ENCODE measurements around the gene NDE1. TPM values are rescaled to one million over a fixed set of nuclear protein-coding genes. Genes with fewer than 3 reads are reported as not detected.

The NDE1 gene
- total and polyA plus RNA-seq, 8 donors = 37.1 to 71.7 (median 50.7) TPM

DNA sequence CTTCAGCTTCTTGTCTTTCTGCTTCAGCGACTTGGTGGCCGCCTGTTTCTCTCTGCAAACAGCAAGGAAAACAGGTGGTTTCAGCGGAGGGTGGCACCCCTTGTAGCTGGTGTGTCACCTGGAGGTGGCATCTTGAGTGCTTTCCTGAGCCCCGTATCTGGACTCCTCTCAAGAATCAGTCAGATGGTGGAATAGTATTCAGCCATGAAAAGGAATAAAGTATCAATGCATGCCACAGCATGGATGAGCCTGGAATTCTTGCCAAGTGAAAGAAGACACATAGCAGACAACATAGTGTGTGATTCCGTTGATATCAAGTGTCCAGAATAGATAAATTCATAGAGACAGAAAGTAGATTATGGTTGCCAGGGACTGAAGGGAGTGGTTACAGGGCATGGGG, 65.2 kb downstream of the NDE1 start:
- ATAC-seq (no peak), DNase-seq (no peak)
- TF ChIP-seq, protein P1, sequence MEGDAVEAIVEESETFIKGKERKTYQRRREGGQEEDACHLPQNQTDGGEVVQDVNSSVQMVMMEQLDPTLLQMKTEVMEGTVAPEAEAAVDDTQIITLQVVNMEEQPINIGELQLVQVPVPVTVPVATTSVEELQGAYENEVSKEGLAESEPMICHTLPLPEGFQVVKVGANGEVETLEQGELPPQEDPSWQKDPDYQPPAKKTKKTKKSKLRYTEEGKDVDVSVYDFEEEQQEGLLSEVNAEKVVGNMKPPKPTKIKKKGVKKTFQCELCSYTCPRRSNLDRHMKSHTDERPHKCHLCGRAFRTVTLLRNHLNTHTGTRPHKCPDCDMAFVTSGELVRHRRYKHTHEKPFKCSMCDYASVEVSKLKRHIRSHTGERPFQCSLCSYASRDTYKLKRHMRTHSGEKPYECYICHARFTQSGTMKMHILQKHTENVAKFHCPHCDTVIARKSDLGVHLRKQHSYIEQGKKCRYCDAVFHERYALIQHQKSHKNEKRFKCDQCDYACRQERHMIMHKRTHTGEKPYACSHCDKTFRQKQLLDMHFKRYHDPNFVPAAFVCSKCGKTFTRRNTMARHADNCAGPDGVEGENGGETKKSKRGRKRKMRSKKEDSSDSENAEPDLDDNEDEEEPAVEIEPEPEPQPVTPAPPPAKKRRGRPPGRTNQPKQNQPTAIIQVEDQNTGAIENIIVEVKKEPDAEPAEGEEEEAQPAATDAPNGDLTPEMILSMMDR (IDR thresholded peaks at IDR 0.05) = no peak
- Histone ChIP-seq H3K4me3 (no peak overlapping the region), H3K27ac (no peak overlapping the region), H3K27me3 (no peaks in the 10 kb centered on the region), H3K36me3 (peaks cover 0 to 60% of the 10 kb centered on the region in 2 donors), H3K9me3 (no peaks in the 10 kb centered on the region), H3K4me1 (no peaks in the 10 kb centered on the region)
- intact Hi-C loops (cut with DNase I) = no loop called here

DNA sequence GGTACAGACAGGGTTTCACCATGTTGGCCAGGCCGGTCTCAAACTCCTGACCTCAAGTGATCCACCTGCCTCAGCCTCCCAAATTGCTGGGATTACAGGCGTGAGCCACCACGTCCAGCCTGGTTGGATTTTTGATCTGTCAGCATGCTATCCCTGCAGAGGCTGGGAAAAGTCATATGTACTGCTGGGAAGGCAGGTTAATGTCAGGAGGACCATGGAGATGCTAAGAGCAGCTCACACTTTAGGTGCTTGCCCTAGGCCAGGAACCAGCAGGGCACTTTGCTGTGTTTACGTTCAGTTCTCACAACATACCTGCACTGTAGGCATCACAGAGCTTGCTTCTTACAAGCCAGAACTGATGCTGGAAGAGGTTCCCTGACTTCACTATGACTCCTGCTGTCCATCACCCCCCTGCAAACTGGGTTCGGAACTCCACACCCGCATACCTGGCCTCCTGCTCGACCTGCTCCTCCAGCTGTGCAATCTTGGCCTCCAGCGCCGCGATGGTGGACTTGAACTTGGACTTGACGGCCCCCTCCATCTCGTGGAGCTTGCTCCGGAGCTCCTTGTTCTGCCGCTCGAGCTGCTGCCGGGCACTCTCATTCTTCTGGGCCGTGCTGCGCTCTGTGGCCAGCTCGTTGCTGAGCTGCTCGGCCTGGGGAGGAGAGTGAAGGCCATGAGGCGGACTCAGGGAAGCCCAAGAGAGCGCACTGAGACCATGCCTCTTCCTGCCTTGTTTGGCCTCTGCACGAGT, 66.8 kb downstream of the NDE1 start:
- Histone ChIP-seq H3K4me3 (no peak overlapping the region), H3K9me3 (no peaks in the 10 kb centered on the region), H3K36me3 (peaks cover 0 to 75% of the 10 kb centered on the region in 2 donors), H3K27ac (no peak overlapping the region), H3K4me1 (no peaks in the 10 kb centered on the region), H3K27me3 (no peaks in the 10 kb centered on the region)
- intact Hi-C loops (cut with DNase I) = no loop called here
- TF ChIP-seq, protein P1 (IDR thresholded peaks at IDR 0.05) = no peak
- ATAC-seq (no peak), DNase-seq (peak in 1 of 4 donors; percentile 70)

DNA sequence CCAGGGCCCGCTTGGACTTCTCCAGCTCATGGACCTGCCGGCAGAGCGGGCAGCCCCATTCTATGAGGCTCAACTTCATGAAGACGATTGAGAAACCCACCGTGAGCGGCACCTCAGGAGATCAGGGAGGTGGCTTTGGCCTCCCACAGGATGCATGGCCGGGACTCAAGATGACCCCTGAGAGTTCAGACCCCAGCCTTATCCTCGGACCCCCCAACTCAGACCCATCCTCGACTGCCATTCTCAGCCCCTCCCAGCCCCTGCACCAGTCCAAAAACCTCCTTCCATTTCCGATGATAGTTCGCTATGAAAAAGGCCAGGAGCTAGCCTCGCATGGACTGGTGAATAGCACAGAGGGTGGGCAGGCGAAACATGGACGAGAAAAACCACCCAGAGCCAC, 71.0 kb downstream of the NDE1 start:
- no peaks in the 10 kb centered on the region for H3K9me3 ChIP-seq
- TF ChIP-seq, protein P1 (IDR thresholded peaks at IDR 0.05) = no peak
- peaks cover 0 to 91% of the 10 kb centered on the region in 2 donors for H3K36me3 ChIP-seq

DNA sequence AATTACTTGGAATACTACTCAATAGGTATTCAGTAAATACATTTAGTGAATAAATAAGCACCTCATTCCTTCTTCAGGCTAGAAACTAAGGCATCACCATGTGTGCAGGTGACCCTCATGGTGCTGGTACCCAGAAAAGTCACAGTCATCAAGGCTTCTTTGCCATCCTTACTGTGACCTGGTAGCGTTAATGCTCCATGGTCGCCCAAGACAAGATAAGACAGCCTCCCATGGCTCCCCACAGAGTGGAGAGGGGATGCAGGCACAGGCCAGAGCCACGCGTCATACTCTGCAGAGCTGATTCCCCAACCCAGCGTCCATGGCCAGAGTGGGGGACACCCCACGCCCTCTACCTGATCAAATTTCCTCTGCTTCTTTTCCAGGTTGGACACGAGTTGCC, 73.8 kb downstream of the NDE1 start:
- ATAC-seq (no peak), DNase-seq (peak in 1 of 4 donors; percentile 37)
- no peak overlapping the region for H3K4me3 ChIP-seq
- no peaks in the 10 kb centered on the region for H3K27me3 ChIP-seq
- no peaks in the 10 kb centered on the region for H3K4me1 ChIP-seq
- no peaks in the 10 kb centered on the region for H3K9me3 ChIP-seq
- peaks cover 0 to 88% of the 10 kb centered on the region in 2 donors for H3K36me3 ChIP-seq
- TF ChIP-seq, protein P1 (IDR thresholded peaks at IDR 0.05) = no peak
- H3K27ac ChIP-seq = no peak overlapping the region
- intact Hi-C loops (cut with DNase I) = no loop called here

More for the DNA sequence above, 71.0 kb downstream of the NDE1 start:
- Histone ChIP-seq H3K4me1 (no peaks in the 10 kb centered on the region), H3K27me3 (no peaks in the 10 kb centered on the region), H3K27ac (no peak overlapping the region), H3K4me3 (no peak overlapping the region)
- ATAC-seq = no peak
- intact Hi-C loops (cut with DNase I) = no loop called here
- no peak for DNase-seq

DNA sequence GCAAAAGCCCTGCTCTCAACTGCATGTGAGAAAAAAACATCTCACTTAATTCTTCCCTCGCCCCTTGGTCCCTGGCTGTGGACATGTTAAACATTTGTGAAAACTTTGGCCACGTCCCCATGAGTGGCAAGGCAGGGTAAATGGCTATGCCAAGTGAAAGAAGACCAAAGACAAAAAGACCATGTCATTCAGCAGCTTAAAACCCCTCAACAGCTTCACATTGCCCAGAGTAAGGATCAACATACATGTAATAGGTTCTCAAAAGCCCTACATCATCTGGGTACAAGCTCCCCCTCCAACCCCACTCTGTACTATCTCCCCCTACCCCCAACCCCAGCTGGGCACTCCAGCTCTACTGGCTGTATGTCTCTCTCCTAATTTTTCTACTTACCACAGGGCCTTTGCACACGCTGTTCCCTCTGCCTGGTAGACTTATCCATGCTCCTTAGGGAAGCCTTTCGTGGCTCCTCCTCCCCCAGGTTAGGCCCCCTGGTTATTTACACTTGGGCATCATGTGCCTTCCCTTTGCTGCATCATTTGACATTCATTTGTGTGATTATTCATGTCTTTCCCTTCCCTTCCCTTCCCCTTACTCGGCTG, 75.7 kb downstream of the NDE1 start:
- peak in 1 of 4 donors; percentile 5 for DNase-seq
- intact Hi-C loops (cut with DNase I) = no loop called here
- no peak overlapping the region for H3K27ac ChIP-seq
- H3K9me3 ChIP-seq = no peaks in the 10 kb centered on the region
- H3K4me1 ChIP-seq = no peaks in the 10 kb centered on the region
- H3K4me3 ChIP-seq = no peak overlapping the region
- TF ChIP-seq, protein P1 (IDR thresholded peaks at IDR 0.05) = no peak
- peaks cover 0 to 70% of the 10 kb centered on the region in 2 donors for H3K36me3 ChIP-seq
- ATAC-seq = no peak
- no peaks in the 10 kb centered on the region for H3K27me3 ChIP-seq
